Measurements from ENCODE around the gene NRP1.

NRP1 gene

DNA sequence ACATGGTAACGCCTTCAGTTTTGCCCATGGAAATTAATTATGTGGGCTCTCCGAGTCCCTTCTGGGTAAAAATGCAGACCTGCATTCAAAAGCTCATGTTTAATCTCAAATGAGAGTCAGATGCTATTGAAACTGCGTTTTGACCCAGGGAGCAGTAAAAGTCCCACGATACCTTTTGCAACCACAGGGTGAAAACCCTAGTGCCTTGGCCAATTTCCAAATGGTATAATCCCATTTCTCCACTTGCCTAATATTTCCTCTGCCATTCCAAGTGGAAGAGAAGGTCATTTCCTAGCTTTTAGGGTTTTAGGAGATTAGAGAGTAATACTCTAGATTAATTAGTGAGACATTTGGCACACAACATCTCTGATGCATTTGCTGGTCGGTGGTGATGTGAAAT lies 132.5 kb downstream of the NRP1 start:
- no peak for DNase-seq

GRCh38 chr10:33201056-33201780 lies 133.2 kb downstream of the NRP1 start:
- DNase-seq = no peak

- no peak for DNase-seq
Measured at GRCh38 chr10:33199731-33200232, 134.7 kb downstream of the NRP1 start.

DNA sequence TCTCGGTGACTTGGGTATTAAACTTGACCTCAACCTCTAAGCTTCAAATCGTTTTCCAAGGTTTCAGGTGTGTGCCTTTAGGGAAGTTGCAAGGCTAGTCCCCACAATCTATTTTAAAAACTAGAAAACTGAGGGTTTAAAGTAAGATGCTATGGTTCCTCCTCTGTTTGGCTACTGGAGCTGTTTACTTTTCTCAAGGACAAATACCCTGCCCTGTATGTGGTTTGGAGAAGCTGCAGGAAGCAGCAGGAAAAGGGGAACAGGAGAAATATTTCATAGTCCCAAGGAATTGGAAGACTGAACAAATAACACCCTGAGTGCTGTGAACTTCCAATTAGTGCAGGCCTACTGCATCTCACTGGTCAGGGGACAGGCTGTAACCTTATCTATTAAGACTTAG lies 135.9 kb downstream of the NRP1 start:
- no peak for DNase-seq

DNA sequence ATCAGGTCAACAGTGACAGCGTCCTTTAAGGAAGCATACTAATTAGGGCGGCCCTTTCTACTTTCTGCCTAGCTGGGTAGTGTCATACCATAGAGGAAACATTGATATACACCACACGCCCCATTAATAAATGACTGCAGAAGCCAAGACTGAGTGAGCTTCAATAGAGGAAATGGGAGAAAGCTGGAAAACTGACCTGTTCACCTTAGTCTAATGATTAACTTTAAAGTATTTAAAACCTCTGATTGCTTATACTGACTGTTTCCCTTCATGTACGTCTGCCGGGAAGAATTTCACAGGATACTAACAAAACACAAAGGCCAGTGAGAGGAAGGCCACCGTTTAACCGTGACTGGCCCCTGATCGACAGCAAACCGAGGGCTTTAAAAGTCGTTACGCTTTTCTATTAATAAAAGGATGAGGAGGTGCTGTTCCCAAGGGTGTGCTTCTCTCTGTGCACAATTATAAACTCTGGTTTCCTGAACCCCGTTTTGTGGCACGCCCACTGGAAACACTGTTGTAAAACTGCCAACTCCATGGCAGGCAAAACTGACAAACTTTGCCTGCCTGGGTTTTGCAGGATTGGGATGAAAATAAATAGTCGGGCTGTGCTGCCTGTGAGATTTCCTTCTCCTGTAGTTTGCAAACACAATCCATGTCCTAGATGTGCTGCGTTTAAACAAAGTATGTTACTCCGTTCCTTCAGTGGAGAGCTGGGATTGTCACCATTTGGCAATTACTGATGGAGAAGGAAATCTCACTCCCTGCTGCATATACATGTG lies 137.6 kb downstream of the NRP1 start:
- no peak for DNase-seq

GRCh38 chr10:33196377-33196706 lies 138.1 kb downstream of the NRP1 start:
- no peak for DNase-seq

DNA sequence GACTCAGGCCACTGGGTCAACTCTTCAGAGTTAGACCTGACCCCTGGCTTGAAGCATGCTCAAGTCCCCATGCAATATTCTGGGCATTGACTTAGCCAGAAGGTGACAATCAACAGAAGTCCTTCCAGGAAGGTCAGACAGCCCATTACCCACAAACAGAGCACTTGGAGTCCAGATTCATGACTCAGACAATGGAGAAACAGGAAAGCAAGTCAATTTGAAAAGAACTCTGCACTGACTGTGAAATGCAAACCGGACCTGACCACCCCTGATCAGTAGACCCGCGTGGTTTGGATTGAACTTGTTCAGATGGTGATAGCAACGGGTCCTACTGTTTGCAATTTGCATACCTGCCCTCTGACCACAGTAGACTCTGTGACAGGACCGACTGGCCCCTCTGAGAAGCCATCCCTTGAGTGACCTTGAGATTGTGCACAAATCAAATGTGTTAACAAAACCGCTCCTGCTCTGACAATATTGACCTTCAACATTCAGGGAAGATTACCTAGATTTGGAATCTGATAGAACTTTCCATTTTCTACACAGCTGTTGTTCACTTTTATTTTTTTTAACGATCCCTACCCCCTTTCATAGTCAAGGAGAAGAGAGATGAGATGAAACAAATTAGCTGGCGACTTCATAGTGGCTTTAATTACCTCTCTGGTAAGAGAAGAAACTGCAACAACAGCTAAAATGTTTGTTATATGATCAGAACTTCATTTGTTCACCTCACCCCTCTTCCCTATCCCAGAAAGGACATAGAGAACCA lies 138.7 kb downstream of the NRP1 start:
- DNase-seq = no peak

DNA sequence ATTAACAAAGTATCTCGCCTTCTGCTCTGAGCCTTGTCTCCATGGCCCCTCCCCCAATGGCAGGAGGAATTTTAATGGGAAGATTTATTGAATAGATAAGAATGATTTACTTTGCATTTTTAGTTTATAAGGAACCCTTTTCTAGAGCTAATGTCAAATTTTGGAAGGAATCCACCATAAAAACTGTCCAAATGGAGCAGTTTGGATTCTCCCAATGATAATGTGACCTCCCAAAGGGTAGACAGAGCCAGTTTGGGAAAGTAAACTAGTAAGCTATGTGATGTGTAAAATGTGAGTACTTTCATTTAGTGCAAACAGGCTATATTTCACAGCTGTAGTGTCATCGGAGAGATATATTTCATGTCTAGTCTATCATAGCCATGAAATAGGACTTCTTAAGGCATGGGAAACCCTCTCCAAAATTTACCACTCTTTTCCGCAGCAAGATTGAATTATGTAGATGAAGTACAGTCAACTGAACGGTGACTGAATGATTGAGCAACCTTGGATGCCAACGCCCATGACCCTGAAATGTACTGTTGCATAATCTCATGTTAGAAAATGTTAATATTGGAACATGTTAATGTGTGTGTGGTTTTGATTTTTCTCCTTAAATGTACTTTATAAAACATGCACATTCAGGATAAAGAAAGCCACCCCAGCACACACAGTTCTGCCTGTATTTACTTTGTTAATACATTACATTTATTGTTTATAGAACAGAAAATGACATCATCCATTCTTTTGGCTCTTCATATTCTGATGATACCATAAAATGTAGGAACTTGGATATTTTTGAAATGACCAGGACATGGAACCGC lies 140.6 kb downstream of the NRP1 start:
- DNase-seq = no peak

- peak in 1 of 2 experiments; percentile 36 for DNase-seq
Measured at GRCh38 chr10:33193057-33193700, 141.3 kb downstream of the NRP1 start.

DNA sequence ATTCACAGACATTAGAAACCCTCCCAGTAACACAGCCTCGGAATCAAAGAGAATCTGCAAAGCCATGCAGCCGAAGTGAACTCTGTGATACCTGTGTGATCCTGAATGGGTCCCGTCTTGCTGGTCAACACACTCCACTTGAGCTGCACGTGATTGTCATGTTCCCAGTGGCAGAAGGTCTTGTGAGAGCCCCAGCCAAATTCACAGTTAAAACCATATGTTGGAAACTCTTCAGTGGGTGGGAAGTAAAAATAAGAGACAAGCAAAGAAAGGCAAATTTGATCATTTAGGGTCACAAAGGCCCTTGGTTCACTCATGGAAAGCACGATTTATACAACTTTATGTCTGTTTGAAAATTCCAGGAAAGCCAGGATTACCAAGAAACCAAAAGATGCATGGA lies 142.3 kb downstream of the NRP1 start:
- no peak for DNase-seq

DNA sequence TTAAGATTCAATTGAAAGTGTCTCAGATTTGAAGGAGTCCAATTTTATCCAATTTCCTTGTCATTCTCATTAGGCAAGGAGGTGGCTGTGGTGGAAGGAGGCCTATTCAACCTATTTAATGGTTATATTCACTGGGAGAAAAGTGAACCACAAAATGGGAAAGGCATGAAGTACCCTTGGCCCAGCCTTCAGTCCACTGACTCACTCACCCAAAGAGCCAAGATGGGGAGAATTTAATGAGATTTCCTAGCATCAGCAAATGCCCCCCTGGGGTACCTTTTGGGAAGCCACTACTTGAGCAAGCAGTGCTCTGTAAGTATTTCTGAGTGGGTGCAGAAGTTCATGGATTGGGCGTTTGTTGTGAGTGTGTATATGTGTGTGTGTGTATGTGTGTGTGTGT lies 144.1 kb downstream of the NRP1 start:
- no peak for DNase-seq

DNA sequence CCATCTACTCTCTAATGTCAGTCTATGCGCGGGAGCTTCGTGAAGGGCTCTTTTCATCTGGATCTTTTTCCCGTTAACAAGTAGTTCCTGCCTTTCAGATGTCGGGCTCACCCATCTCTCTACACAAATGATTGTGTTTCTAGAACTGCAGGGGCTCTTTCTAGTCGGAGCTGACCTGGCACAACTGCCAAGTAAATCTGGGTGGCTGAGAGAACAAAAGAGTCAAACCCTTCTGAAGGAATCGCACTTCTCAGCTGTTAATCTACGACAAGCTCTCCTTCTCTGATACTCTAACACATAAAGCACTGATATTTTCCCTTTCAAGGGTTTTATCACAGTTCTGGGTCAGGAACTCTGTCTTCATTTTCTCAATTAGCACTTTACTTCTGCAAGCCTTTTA lies 144.7 kb downstream of the NRP1 start:
- no peak for DNase-seq

- no peak for DNase-seq
Measured at GRCh38 chr10:33189363-33189762, 145.1 kb downstream of the NRP1 start.

GRCh38 chr10:33187427-33187999 lies 147.0 kb downstream of the NRP1 start:
- DNase-seq = no peak

- DNase-seq = no peak
Measured at GRCh38 chr10:33186150-33186549, 148.3 kb downstream of the NRP1 start.

DNA sequence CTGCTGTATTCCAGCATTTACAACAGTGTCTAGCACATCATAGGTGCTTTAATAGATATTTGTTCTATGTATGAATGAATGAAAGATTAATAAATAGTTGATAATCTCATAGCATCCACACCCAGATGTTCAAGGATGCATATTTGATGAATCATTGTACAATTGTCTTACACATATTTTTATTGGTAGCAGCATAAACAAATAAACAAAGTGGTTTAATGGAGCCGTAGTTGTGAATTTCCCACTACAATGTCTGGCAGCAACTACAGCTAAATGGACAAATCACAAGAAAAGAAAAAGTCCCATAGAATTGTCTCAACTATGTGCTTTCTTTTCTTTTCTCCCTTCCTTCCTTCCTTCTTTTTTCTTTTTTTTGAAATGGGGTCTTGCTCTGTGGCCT lies 150.8 kb downstream of the NRP1 start:
- DNase-seq = no peak

- no peak for DNase-seq
Measured at GRCh38 chr10:33180921-33181320, 153.5 kb downstream of the NRP1 start.

- no peak for DNase-seq
Measured at GRCh38 chr10:33180390-33180789, 154.1 kb downstream of the NRP1 start.

- no peak for DNase-seq
Measured at GRCh38 chr10:33179067-33179466, 155.4 kb downstream of the NRP1 start.

- DNase-seq = no peak
Measured at GRCh38 chr10:33178026-33178755, 156.3 kb downstream of the NRP1 start.

DNA sequence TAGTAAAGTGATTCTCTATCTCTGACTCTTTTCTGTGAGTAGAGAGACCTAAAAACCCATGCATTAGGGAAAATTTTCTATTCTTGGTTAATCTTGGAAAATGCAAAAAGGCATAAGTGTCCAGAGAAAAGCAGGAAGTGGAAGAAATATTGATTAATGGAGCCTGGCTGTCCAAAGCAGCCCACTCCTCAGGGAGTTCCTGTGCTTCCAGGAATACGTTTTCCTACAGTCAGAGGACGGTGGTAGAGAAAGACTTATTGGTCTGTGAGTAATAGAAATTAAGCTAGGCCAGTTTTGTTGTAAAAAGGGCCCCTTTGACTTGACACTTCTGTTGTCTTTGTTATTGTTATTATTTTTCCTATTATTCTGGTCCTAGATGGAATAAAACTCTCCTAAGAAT lies 157.8 kb downstream of the NRP1 start:
- no peak for DNase-seq

Data from NCI-H446 (cell line).